GM12864 (cell line): Measurements from ENCODE around the gene CDC42EP4.
A peak's percentile ranks its signal among the peaks of the same experiment; 100 is the strongest.

Experiments used
- DNase-seq: peaks from one replicate; pipeline ENCODE4 v3.0.0-alpha.2; 2011; ENCODE audit warnings: low read depth
- H3K4me3 ChIP-seq: 2 replicates; pipeline ENCODE4 v1.5.1; 2011; ENCODE audit warnings: mild to moderate bottlenecking, low read depth, low read length, control low read depth
- TF ChIP-seq, protein P1 (sequence below): IDR thresholded peaks from 2 replicates; pipeline ENCODE4 v1.5.1; 2011; ENCODE audit warnings: low read depth, mild to moderate bottlenecking, moderate library complexity, low read length, control low read depth, inconsistent platforms; ENCODE audit errors: missing control alignments

The CDC42EP4 gene

GRCh38 chr17:73305845-73306836 lies 5.7 kb downstream of the CDC42EP4 start:
- no peak overlapping the region for H3K4me3 ChIP-seq
- TF ChIP-seq, protein P1, sequence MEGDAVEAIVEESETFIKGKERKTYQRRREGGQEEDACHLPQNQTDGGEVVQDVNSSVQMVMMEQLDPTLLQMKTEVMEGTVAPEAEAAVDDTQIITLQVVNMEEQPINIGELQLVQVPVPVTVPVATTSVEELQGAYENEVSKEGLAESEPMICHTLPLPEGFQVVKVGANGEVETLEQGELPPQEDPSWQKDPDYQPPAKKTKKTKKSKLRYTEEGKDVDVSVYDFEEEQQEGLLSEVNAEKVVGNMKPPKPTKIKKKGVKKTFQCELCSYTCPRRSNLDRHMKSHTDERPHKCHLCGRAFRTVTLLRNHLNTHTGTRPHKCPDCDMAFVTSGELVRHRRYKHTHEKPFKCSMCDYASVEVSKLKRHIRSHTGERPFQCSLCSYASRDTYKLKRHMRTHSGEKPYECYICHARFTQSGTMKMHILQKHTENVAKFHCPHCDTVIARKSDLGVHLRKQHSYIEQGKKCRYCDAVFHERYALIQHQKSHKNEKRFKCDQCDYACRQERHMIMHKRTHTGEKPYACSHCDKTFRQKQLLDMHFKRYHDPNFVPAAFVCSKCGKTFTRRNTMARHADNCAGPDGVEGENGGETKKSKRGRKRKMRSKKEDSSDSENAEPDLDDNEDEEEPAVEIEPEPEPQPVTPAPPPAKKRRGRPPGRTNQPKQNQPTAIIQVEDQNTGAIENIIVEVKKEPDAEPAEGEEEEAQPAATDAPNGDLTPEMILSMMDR = no peak

GRCh38 chr17:73304971-73305812 lies 6.6 kb downstream of the CDC42EP4 start:
- TF ChIP-seq, protein P1 = no peak
- no peak for DNase-seq
- peak overlapping the region; percentile 30 for H3K4me3 ChIP-seq

More at GRCh38 chr17:73305845-73306836, 5.7 kb downstream of the CDC42EP4 start:
- DNase-seq = no peak

GRCh38 chr17:73304438-73304837 lies 7.4 kb downstream of the CDC42EP4 start:
- H3K4me3 ChIP-seq = no peak overlapping the region; the same call in 1 of the 2 replicates
- TF ChIP-seq, protein P1 = no peak
- DNase-seq = no peak

GRCh38 chr17:73302189-73302588 lies 9.6 kb downstream of the CDC42EP4 start:
- DNase-seq = no peak
- TF ChIP-seq, protein P1 = no peak
- H3K4me3 ChIP-seq = no peak overlapping the region

- no peak overlapping the region for H3K4me3 ChIP-seq
- DNase-seq = no peak
These were observed 10.4 kb downstream of the CDC42EP4 start for GRCh38 chr17:73301369-73301768.

DNA sequence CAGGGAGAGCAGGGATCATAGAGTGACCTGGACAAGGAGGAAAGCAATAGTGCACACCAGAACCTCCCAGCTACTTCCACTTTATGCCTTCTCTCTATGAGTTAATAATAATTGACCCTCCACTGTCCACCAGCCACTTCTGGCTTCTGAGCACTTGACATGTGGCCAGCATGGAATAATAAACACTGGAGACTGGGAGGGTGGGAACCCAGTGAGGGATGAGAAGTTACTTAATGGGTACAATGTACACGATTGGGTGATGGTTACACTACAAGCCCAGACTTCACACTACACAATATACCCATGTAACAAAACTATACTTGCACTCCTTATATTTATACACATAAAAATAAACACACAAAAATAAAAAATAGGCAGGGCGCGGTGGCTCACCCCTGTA lies 11.4 kb downstream of the CDC42EP4 start:
- DNase-seq = no peak
- TF ChIP-seq, protein P1 = no peak
- no peak overlapping the region for H3K4me3 ChIP-seq

More at GRCh38 chr17:73301369-73301768, 10.4 kb downstream of the CDC42EP4 start:
- TF ChIP-seq, protein P1 = no peak
